HepG2 (cell line): ENCODE measurements around the gene PRR35. TPM values are rescaled to one million over a fixed set of nuclear protein-coding genes. Genes with fewer than 3 reads are reported as not detected.

ENCODE experiments used
- CBX5 ChIP-seq: sonication (generic); formaldehyde crosslinking; IDR thresholded peaks from 2 replicates; pipeline ENCODE4 v1.4.0; 2020; ENCODE audit warnings: missing genetic modification reagents, borderline replicate concordance
- EP300 ChIP-seq, 3 experiments: sonication (generic) in 1 of 3; formaldehyde crosslinking in 1 of 3; IDR thresholded peaks; 2 replicates each; pipeline versions ENCODE4 v1.5.1 to v1.6.1; 2011 to 2020; ENCODE audit warnings: low read depth in 2 of 3, low read length in 2 of 3, borderline replicate concordance in 1 of 3, improper control_type of control experiment in 1 of 3, mild to moderate bottlenecking in 1 of 3, missing genetic modification reagents in 1 of 3, moderate library complexity in 1 of 3
- ERF ChIP-seq: IDR thresholded peaks from 2 replicates; pipeline ENCODE4 v1.6.1; 2018; ENCODE audit warnings: missing biosample characterization, missing genetic modification reagents
- HDAC1 ChIP-seq: sonication (generic); formaldehyde crosslinking; IDR thresholded peaks from 2 replicates; pipeline ENCODE4 v1.5.1; 2020; ENCODE audit warnings: mild to moderate bottlenecking, missing genetic modification reagents
- HIVEP1 ChIP-seq: sonication (generic); formaldehyde crosslinking; IDR thresholded peaks from 2 replicates; pipeline ENCODE4 v1.4.0; 2020; ENCODE audit warnings: mild to moderate bottlenecking, missing genetic modification reagents
- NFE2L1 ChIP-seq: sonication (generic); formaldehyde crosslinking; IDR thresholded peaks from 2 replicates; pipeline ENCODE4 v1.4.0; 2020; ENCODE audit warnings: missing genetic modification reagents, mild to moderate bottlenecking, borderline replicate concordance
- ONECUT2 ChIP-seq: sonication (generic); formaldehyde crosslinking; IDR thresholded peaks from 2 replicates; pipeline ENCODE4 v1.4.0; 2020; ENCODE audit warnings: missing genetic modification reagents
- SMAD3 ChIP-seq: sonication (generic); formaldehyde crosslinking; IDR thresholded peaks from 2 replicates; pipeline ENCODE4 v1.4.0; 2020; ENCODE audit warnings: missing genetic modification reagents
- SNAPC2 ChIP-seq: sonication (generic); formaldehyde crosslinking; IDR thresholded peaks from 2 replicates; pipeline ENCODE4 v1.8.1; 2022; ENCODE audit warnings: mild to moderate bottlenecking, missing genetic modification reagents
- SRY ChIP-seq: sonication (generic); formaldehyde crosslinking; IDR thresholded peaks from 2 replicates; pipeline ENCODE4 v1.8.0; 2022; ENCODE audit warnings: mild to moderate bottlenecking, missing genetic modification reagents
- XBP1 ChIP-seq: sonication (generic); formaldehyde crosslinking; IDR thresholded peaks from 2 replicates; pipeline ENCODE4 v1.5.0; 2020; ENCODE audit warnings: missing genetic modification reagents
- ZNF138 ChIP-seq: sonication (generic); formaldehyde crosslinking; IDR thresholded peaks from 2 replicates; pipeline ENCODE4 v1.5.0; 2020; ENCODE audit warnings: mild to moderate bottlenecking, low read depth, missing genetic modification reagents
- ZNF20 ChIP-seq: sonication (generic); formaldehyde crosslinking; IDR thresholded peaks from 2 replicates; pipeline ENCODE4 v1.4.0; 2020; ENCODE audit warnings: mild to moderate bottlenecking, moderate library complexity, missing genetic modification reagents
- ZNF34 ChIP-seq: sonication (generic); formaldehyde crosslinking; IDR thresholded peaks from 2 replicates; pipeline ENCODE4 v1.4.0; 2020; ENCODE audit warnings: mild to moderate bottlenecking, missing genetic modification reagents, borderline replicate concordance
- ZNF564 ChIP-seq: sonication (generic); formaldehyde crosslinking; IDR thresholded peaks from 2 replicates; pipeline ENCODE4 v1.8.1; 2023; ENCODE audit warnings: mild to moderate bottlenecking, missing genetic modification reagents
- ZNF660 ChIP-seq: sonication (generic); formaldehyde crosslinking; IDR thresholded peaks from 2 replicates; pipeline ENCODE4 v1.5.1; 2020; ENCODE audit warnings: mild to moderate bottlenecking, low read depth, missing genetic modification reagents, borderline replicate concordance
- ZNF775 ChIP-seq: sonication (generic); formaldehyde crosslinking; IDR thresholded peaks from 2 replicates; pipeline ENCODE4 v1.4.0; 2020; ENCODE audit warnings: missing genetic modification reagents, mild to moderate bottlenecking, moderate library complexity, borderline replicate concordance
- polyA plus RNA-seq, 8 experiments: library from polyadenylated mRNA; depleted of rRNA in 3 of 8; stranded (reverse) in 7 of 8; unstranded in 1 of 8; fragments of >200 nt; fragmentation: Illumina TruSeq in 4 of 8; extraction: Trizol in 4 of 8; gene quantifications; 2 replicates each; pipeline versions ENCODE4 v1.2.1 to v1.2.3, GENCODE V29; 2011 to 2016; ENCODE audit warnings: low read depth in 4 of 8, missing spikeins in 1 of 8, mixed read lengths in 1 of 8; ENCODE audit not compliant: insufficient read depth in 1 of 8
- total RNA-seq, 5 experiments: library from RNA; depleted of rRNA; stranded (reverse); fragments of >200 nt; fragmentation: Illumina TruSeq; extraction: Trizol; gene quantifications; 2 replicates each; pipeline ENCODE4 v1.2.3, GENCODE V29; 2016; ENCODE audit warnings: low read depth in 1 of 5
- TF ChIP-seq, protein P1 (sequence below): sonication (generic); formaldehyde crosslinking; IDR thresholded peaks from 2 replicates; pipeline ENCODE4 v1.8.0; 2022; ENCODE audit warnings: mild to moderate bottlenecking, missing genetic modification reagents, moderate library complexity
- TF ChIP-seq, protein P2 (sequence below): sonication (generic); formaldehyde crosslinking; IDR thresholded peaks from 2 replicates; pipeline ENCODE4 v1.5.0; 2020; ENCODE audit warnings: mild to moderate bottlenecking, missing genetic modification reagents
- TF ChIP-seq, protein P3 (sequence below): sonication (generic); formaldehyde crosslinking; IDR thresholded peaks from 2 replicates; pipeline ENCODE4 v1.4.0; 2020; ENCODE audit warnings: missing genetic modification reagents
- TF ChIP-seq, protein P4 (sequence below): sonication (generic); formaldehyde crosslinking; IDR thresholded peaks from 2 replicates; pipeline ENCODE4 v1.5.0; 2020; ENCODE audit warnings: missing genetic modification reagents

The PRR35 gene
- total and polyA plus RNA-seq, 2 of the 13 experiments (the other 11 are each of a cell fraction or from before 2014, with no cell fraction given) = 0.07 to 0.16 TPM

DNA sequence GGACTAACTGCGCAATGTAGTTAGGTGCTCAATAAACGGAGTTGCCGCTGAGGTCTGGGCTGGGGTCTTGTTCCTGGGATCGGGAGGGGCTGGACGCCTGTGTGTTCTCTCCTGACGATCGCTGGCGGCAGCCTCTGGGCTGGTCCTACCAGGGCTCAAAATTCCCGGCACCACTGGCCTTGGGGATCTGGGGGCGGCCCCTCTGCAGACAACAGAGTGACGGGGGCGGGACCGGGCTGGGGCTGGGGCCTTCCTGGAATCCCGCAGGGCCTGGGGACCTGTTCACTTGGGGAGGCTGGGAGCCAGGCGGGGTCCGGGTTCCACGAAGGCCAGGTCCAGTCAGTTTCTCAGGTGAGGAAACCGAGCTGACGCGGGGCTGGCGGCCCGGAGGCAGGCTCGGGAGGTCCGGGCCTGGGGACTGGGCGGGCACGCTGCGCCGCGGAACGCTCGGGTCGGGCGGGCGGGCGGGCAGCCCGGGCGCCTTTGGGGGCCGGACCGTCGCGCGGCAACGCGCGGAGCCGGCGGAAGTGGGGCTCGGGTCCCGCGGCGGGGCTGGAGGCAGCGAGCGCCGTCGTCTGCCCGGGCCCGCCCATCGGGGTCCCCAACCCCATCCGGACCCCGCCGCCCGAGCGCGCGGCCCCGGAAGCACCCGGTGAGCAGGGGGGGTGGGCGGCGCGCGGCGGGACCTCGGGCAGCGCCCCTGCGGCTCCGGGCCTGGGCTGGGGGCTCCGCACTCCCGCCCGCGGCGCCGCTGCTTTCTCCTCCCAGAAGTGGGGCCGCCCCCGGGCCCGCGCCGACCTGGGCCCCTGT is 9.5 kb downstream of the PRR35 start, which contains the start of gene PIGQ (continued):
- no peak for TF ChIP-seq EP300 (IDR thresholded peaks at IDR 0.05; ENCODE audit: low read depth in 2 of 2, low read length in 2 of 2)
- no peak for TF ChIP-seq EP300 (CRISPR knock-in tag; IDR thresholded peaks at IDR 0.05; ENCODE audit: borderline replicate concordance)
- no peak for TF ChIP-seq ZNF564 (CRISPR knock-in tag)
- TF ChIP-seq HDAC1 (CRISPR knock-in tag) = peak; percentile 62; the same call in 1 of the 2 replicates
- TF ChIP-seq, protein P1, sequence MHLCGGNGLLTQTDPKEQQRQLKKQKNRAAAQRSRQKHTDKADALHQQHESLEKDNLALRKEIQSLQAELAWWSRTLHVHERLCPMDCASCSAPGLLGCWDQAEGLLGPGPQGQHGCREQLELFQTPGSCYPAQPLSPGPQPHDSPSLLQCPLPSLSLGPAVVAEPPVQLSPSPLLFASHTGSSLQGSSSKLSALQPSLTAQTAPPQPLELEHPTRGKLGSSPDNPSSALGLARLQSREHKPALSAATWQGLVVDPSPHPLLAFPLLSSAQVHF (CRISPR knock-in tag) = no peak
- TF ChIP-seq, protein P2, sequence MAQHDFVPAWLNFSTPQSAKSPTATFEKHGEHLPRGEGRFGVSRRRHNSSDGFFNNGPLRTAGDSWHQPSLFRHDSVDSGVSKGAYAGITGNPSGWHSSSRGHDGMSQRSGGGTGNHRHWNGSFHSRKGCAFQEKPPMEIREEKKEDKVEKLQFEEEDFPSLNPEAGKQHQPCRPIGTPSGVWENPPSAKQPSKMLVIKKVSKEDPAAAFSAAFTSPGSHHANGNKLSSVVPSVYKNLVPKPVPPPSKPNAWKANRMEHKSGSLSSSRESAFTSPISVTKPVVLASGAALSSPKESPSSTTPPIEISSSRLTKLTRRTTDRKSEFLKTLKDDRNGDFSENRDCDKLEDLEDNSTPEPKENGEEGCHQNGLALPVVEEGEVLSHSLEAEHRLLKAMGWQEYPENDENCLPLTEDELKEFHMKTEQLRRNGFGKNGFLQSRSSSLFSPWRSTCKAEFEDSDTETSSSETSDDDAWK (CRISPR knock-in tag) = no peak
- TF ChIP-seq SMAD3 (CRISPR knock-in tag) = no peak
- TF ChIP-seq CBX5 = no peak
- TF ChIP-seq ZNF34 (CRISPR knock-in tag) = no peak
- TF ChIP-seq HIVEP1 (CRISPR knock-in tag) = no peak
- TF ChIP-seq, protein P3, sequence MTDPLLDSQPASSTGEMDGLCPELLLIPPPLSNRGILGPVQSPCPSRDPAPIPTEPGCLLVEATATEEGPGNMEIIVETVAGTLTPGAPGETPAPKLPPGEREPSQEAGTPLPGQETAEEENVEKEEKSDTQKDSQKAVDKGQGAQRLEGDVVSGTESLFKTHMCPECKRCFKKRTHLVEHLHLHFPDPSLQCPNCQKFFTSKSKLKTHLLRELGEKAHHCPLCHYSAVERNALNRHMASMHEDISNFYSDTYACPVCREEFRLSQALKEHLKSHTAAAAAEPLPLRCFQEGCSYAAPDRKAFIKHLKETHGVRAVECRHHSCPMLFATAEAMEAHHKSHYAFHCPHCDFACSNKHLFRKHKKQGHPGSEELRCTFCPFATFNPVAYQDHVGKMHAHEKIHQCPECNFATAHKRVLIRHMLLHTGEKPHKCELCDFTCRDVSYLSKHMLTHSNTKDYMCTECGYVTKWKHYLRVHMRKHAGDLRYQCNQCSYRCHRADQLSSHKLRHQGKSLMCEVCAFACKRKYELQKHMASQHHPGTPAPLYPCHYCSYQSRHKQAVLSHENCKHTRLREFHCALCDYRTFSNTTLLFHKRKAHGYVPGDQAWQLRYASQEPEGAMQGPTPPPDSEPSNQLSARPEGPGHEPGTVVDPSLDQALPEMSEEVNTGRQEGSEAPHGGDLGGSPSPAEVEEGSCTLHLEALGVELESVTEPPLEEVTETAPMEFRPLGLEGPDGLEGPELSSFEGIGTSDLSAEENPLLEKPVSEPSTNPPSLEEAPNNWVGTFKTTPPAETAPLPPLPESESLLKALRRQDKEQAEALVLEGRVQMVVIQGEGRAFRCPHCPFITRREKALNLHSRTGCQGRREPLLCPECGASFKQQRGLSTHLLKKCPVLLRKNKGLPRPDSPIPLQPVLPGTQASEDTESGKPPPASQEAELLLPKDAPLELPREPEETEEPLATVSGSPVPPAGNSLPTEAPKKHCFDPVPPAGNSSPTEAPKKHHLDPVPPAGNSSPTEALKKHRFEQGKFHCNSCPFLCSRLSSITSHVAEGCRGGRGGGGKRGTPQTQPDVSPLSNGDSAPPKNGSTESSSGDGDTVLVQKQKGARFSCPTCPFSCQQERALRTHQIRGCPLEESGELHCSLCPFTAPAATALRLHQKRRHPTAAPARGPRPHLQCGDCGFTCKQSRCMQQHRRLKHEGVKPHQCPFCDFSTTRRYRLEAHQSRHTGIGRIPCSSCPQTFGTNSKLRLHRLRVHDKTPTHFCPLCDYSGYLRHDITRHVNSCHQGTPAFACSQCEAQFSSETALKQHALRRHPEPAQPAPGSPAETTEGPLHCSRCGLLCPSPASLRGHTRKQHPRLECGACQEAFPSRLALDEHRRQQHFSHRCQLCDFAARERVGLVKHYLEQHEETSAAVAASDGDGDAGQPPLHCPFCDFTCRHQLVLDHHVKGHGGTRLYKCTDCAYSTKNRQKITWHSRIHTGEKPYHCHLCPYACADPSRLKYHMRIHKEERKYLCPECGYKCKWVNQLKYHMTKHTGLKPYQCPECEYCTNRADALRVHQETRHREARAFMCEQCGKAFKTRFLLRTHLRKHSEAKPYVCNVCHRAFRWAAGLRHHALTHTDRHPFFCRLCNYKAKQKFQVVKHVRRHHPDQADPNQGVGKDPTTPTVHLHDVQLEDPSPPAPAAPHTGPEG (CRISPR knock-in tag) = no peak
- TF ChIP-seq ONECUT2 (CRISPR knock-in tag) = no peak
- 0 out of 2 replicates have a peak, but pooled peaks have one; percentile 34 for TF ChIP-seq ERF
- TF ChIP-seq SNAPC2 (CRISPR knock-in tag) = no peak
- no peak for TF ChIP-seq ZNF775
- no peak for TF ChIP-seq XBP1 (CRISPR knock-in tag)
- no peak for TF ChIP-seq ZNF20
- no peak for TF ChIP-seq ZNF138 (CRISPR knock-in tag)
- no peak for TF ChIP-seq NFE2L1
- TF ChIP-seq SRY (CRISPR knock-in tag) = no peak
- TF ChIP-seq ZNF660 = no peak
- TF ChIP-seq, protein P4, sequence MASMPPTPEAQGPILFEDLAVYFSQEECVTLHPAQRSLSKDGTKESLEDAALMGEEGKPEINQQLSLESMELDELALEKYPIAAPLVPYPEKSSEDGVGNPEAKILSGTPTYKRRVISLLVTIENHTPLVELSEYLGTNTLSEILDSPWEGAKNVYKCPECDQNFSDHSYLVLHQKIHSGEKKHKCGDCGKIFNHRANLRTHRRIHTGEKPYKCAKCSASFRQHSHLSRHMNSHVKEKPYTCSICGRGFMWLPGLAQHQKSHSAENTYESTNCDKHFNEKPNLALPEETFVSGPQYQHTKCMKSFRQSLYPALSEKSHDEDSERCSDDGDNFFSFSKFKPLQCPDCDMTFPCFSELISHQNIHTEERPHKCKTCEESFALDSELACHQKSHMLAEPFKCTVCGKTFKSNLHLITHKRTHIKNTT (CRISPR knock-in tag) = no peak
